ENCODE results near the gene TXNDC17. TPM values are rescaled to one million over a fixed set of nuclear protein-coding genes. Genes with fewer than 3 reads are reported as not detected.
A peak's percentile ranks its signal among the peaks of the same experiment; 100 is the strongest.

The TXNDC17 gene
- total and polyA plus RNA-seq, 2 of the 13 experiments (the other 11 are each of a cell fraction or from before 2014, with no cell fraction given) = 188 to 266 TPM

GRCh38 chr17:6639586-6640535 lies 999 bp upstream of the TXNDC17 start (continued):
- TF ChIP-seq ZNF510 (CRISPR knock-in tag; IDR thresholded peaks at IDR 0.05; ENCODE audit: low read depth) (no peak), ZNF414 (CRISPR knock-in tag; IDR thresholded peaks at IDR 0.05) (0 out of 2 replicates have a peak, but pooled peaks have one; percentile 20), DDIT3 (CRISPR knock-in tag; IDR thresholded peaks at IDR 0.05) (no peak), RAD21 (CRISPR knock-in tag; IDR thresholded peaks at IDR 0.05) (no peak), SYNCRIP (IDR thresholded peaks at IDR 0.05; ENCODE audit: insufficient read depth, low read depth, low read length) (no peak), NCOA5 (CRISPR knock-in tag; IDR thresholded peaks at IDR 0.05) (no peak), NFIB (CRISPR knock-in tag; IDR thresholded peaks at IDR 0.05; ENCODE audit: borderline replicate concordance) (no peak), MED13 (CRISPR knock-in tag; IDR thresholded peaks at IDR 0.05) (no peak), ZC3H4 (CRISPR knock-in tag; IDR thresholded peaks at IDR 0.05; ENCODE audit: borderline replicate concordance) (no peak), RFX1 (IDR thresholded peaks at IDR 0.05) (no peak), DMTF1 (CRISPR knock-in tag; IDR thresholded peaks at IDR 0.05) (no peak), RBFOX2 (IDR thresholded peaks at IDR 0.05; ENCODE audit: low read depth, low read length) (0 out of 2 replicates have a peak, but pooled peaks have one; percentile 27), ZNF766 (CRISPR knock-in tag; IDR thresholded peaks at IDR 0.05; ENCODE audit: borderline replicate concordance) (no peak), EZH2 (conservative IDR thresholded peaks at IDR 0.05; ENCODE audit: low read depth, low read length) (no peak), ZSCAN22 (CRISPR knock-in tag; IDR thresholded peaks at IDR 0.05) (no peak), BHLHE40 (IDR thresholded peaks at IDR 0.05; ENCODE audit: low read length) (no peak), HDAC1 (CRISPR knock-in tag; IDR thresholded peaks at IDR 0.05) (no peak; the same call in 1 of the 2 replicates), ZXDC (CRISPR knock-in tag; IDR thresholded peaks at IDR 0.05) (0 out of 2 replicates have a peak, but pooled peaks have one; percentile 36)

Measured in HepG2 (cell line).